Kidney (tissue), 14 donors: ENCODE results near the gene CDK14. TPM values are rescaled to one million over a fixed set of nuclear protein-coding genes. Genes with fewer than 3 reads are reported as not detected.
A peak's percentile ranks its signal among the peaks of the same experiment; 100 is the strongest.

ENCODE experiments used
- DNase-seq, 5 donors: peaks; one replicate each; pipeline ENCODE4 v3.0.0-alpha.2; 2013 to 2020
- FAIRE-seq: peaks from 2 replicates; lab custom pipeline; 2012; peaks lifted over from hg19 to GRCh38; lab: Jason Lieb, UNC
- H3K27ac ChIP-seq, 2 donors: one replicate each; pipeline ENCODE4 v1.7.0; 2013; ENCODE audit warnings: low read depth in 2 of 2, low read length in 2 of 2, inconsistent platforms in 1 of 2
- H3K27me3 ChIP-seq: one replicate; pipeline ENCODE4 v1.7.1; 2013; ENCODE audit warnings: low read length, inconsistent platforms; ENCODE audit not compliant: control insufficient read depth, insufficient read depth
- H3K36me3 ChIP-seq, 3 donors: one replicate each; pipeline versions ENCODE4 v1.7.0 to v1.7.1; 2013; ENCODE audit warnings: low read length in 3 of 3, control low read depth in 1 of 3, inconsistent platforms in 1 of 3; ENCODE audit not compliant: insufficient read depth in 3 of 3, control insufficient read depth in 2 of 3
- H3K4me1 ChIP-seq, 3 donors: one replicate each; pipeline versions ENCODE4 v1.7.0 to v1.7.1; 2013; ENCODE audit warnings: low read length in 3 of 3, inconsistent platforms in 1 of 3, low read depth in 1 of 3; ENCODE audit not compliant: control insufficient read depth in 2 of 3, insufficient read depth in 2 of 3
- H3K4me3 ChIP-seq, 3 donors: one replicate each; pipeline versions ENCODE4 v1.7.0 to v1.8.1; 2013; ENCODE audit warnings: low read length in 3 of 3, control low read depth in 1 of 3, inconsistent platforms in 1 of 3
- H3K9ac ChIP-seq, 3 donors: one replicate each; pipeline versions ENCODE4 v1.7.0 to v1.7.1; 2013; ENCODE audit warnings: low read length in 3 of 3, control low read depth in 1 of 3, inconsistent platforms in 1 of 3
- H3K9me3 ChIP-seq, 3 donors: one replicate each; pipeline versions ENCODE4 v1.7.0 to v1.7.1; 2013; ENCODE audit warnings: low read length in 3 of 3, control low read depth in 1 of 3, inconsistent platforms in 1 of 3; ENCODE audit not compliant: control insufficient read depth in 2 of 3, insufficient read depth in 1 of 3
- CTCF ChIP-seq: IDR thresholded peaks from 3 replicates; pipeline ENCODE4 v1.5.1; 2012; ENCODE audit warnings: mild to moderate bottlenecking, moderate library complexity, borderline replicate concordance; ENCODE audit not compliant: insufficient read depth; ENCODE audit errors: extremely low read depth
- intact Hi-C: fragments of 100-400 bp; cut with DNase I; formaldehyde crosslinking; loops from one replicate; pipeline ENCODE4 v1.11.1; 2022
- polyA plus RNA-seq: library from polyadenylated mRNA; stranded (reverse); fragments of 350-450 nt; fragmentation: Illumina TruSeq; extraction: RNeasy Lipid Tissue Mini Kit (QIAGEN cat#74804); gene quantifications from one replicate; pipeline ENCODE4 v1.2.3, GENCODE V29; 2014; ENCODE audit warnings: low read depth, low replicate concordance; ENCODE audit not compliant: insufficient read depth
- total RNA-seq: library from RNA; stranded (reverse); fragmentation: NEBNext Ultra II Directional; extraction: Animal tissue kit (Norgen Biotek cat#: 25700); gene quantifications from one replicate; pipeline ENCODE4 v1.2.1, GENCODE V29; 2021
- donor health status: control.
- donor health status: control.
- donor health status: control.
- donor health status: control.
- donor health status: control.
- donor health status: DM: yes; HTN: yes; CAD: no.
- donor health status: Normal renal cell carcinoma (clear cell type).

CDK14 gene
- total and polyA plus RNA-seq, 2 donors from 2014 or later = 11.9 to 33.9 TPM

- Histone ChIP-seq H3K36me3 (no peaks in the 10 kb centered on the region), H3K27me3 (no peaks in the 10 kb centered on the region), H3K4me1 (peaks cover 0 to 4% (median 2%) of the 10 kb centered on the region in 3 donors), H3K27ac (peak overlapping the region; percentile 64 to 76), H3K4me3 (peak overlapping the region; percentile 68 to 91 (median 91)), H3K9ac (peak overlapping the region; percentile 50 to 89 (median 62)), H3K9me3 (no peaks in the 10 kb centered on the region)
- TF ChIP-seq CTCF = no peak
- FAIRE-seq = no peak
- intact Hi-C loops = no loop called here
- peak in 3 of 5 donors; percentile 31 to 80 (median 74) for DNase-seq
Measured at GRCh38 chr7:90596671-90597562, 796 bp downstream of the CDK14 start.

GRCh38 chr7:90597563-90598253, 1.6 kb downstream of the CDK14 start:
- no peak for TF ChIP-seq CTCF
- Histone ChIP-seq H3K36me3 (no peaks in the 10 kb centered on the region), H3K27me3 (no peaks in the 10 kb centered on the region), H3K9ac (peak overlapping the region in 2 of 3 donors; percentile 50 to 89), H3K27ac (no peak overlapping the region), H3K4me3 (peak overlapping the region; percentile 68 to 91 (median 91)), H3K4me1 (peaks cover 0 to 4% (median 2%) of the 10 kb centered on the region in 3 donors), H3K9me3 (no peaks in the 10 kb centered on the region)
- intact Hi-C loops = no loop called here
- FAIRE-seq = no peak
- peak in 1 of 5 donors; percentile 42 for DNase-seq

GRCh38 chr7:90599038-90599437, 2.9 kb downstream of the CDK14 start:
- Histone ChIP-seq H3K27me3 (no peaks in the 10 kb centered on the region), H3K4me1 (peaks cover 0 to 4% (median 2%) of the 10 kb centered on the region in 3 donors), H3K9ac (no peak overlapping the region), H3K36me3 (no peaks in the 10 kb centered on the region), H3K4me3 (no peak overlapping the region), H3K9me3 (no peaks in the 10 kb centered on the region), H3K27ac (no peak overlapping the region)
- no peak for TF ChIP-seq CTCF
- intact Hi-C loops = no loop called here
- FAIRE-seq = no peak
- no peak for DNase-seq
